HepG2 (cell line): Measurements from ENCODE around the gene ZNF627. TPM values are rescaled to one million over a fixed set of nuclear protein-coding genes. Genes with fewer than 3 reads are reported as not detected.

Experiments
- FOXA3 ChIP-seq: IDR thresholded peaks from 2 replicates; pipeline ENCODE4 v1.6.1; 2016; ENCODE audit warnings: missing genetic modification reagents, missing compliant biosample characterization
- HMG20A ChIP-seq: IDR thresholded peaks from 2 replicates; pipeline ENCODE4 v1.6.1; 2016; ENCODE audit warnings: borderline replicate concordance
- HNF4G ChIP-seq, 2 experiments: sonication (generic) in 1 of 2; formaldehyde crosslinking in 1 of 2; IDR thresholded peaks; 2 replicates each; pipeline versions ENCODE4 v1.4.0 to v1.6.1; 2011 to 2020; ENCODE audit warnings: borderline replicate concordance in 2 of 2, low read depth in 2 of 2, mild to moderate bottlenecking in 2 of 2, low read length in 1 of 2, missing genetic modification reagents in 1 of 2, moderate library complexity in 1 of 2
- HOXA7 ChIP-seq: sonication (generic); formaldehyde crosslinking; IDR thresholded peaks from 2 replicates; pipeline ENCODE4 v1.8.1; 2022; ENCODE audit warnings: mild to moderate bottlenecking, missing genetic modification reagents, moderate library complexity
- MED13 ChIP-seq: sonication (generic); formaldehyde crosslinking; IDR thresholded peaks from 2 replicates; pipeline ENCODE4 v1.5.0; 2020; ENCODE audit warnings: missing genetic modification reagents
- MXI1 ChIP-seq: IDR thresholded peaks from 3 replicates; pipeline ENCODE4 v1.6.1; 2012; ENCODE audit warnings: low read depth, low read length, inconsistent platforms, borderline replicate concordance
- NCOA1 ChIP-seq: sonication (generic); formaldehyde crosslinking; IDR thresholded peaks from 2 replicates; pipeline ENCODE4 v1.9.0; 2021; ENCODE audit warnings: missing genetic modification reagents
- PLRG1 ChIP-seq: fragments of 450-650 bp; conservative IDR thresholded peaks from 2 replicates; pipeline ENCODE4 v1.6.1; 2016
- RARG ChIP-seq: sonication (generic); formaldehyde crosslinking; IDR thresholded peaks from 2 replicates; pipeline ENCODE4 v1.4.0; 2020; ENCODE audit warnings: low read depth, mild to moderate bottlenecking, missing genetic modification reagents
- SOX6 ChIP-seq, 2 experiments: fragments of 450-650 bp in 1 of 2; sonication (generic) in 1 of 2; formaldehyde crosslinking in 1 of 2; IDR thresholded peaks; 2 replicates each; pipeline versions ENCODE4 v1.4.0 to v1.6.1; 2017 to 2020; ENCODE audit warnings: antibody characterized with exemption in 1 of 2, mild to moderate bottlenecking in 1 of 2, missing genetic modification reagents in 1 of 2
- TBX3 ChIP-seq: fragments of 450-650 bp; IDR thresholded peaks from 2 replicates; pipeline ENCODE4 v1.6.1; 2017; ENCODE audit warnings: antibody characterized with exemption, mild to moderate bottlenecking, inconsistent platforms, borderline replicate concordance
- ZNF274 ChIP-seq: sonication (generic); formaldehyde crosslinking; IDR thresholded peaks from 2 replicates; pipeline ENCODE4 v1.5.1; 2020; ENCODE audit warnings: mild to moderate bottlenecking, missing genetic modification reagents
- ZNF34 ChIP-seq: sonication (generic); formaldehyde crosslinking; IDR thresholded peaks from 2 replicates; pipeline ENCODE4 v1.4.0; 2020; ENCODE audit warnings: mild to moderate bottlenecking, missing genetic modification reagents, borderline replicate concordance
- ZNF441 ChIP-seq: sonication (generic); formaldehyde crosslinking; IDR thresholded peaks from 2 replicates; pipeline ENCODE4 v1.7.0; 2021; ENCODE audit warnings: missing genetic modification reagents, borderline replicate concordance
- ZNF510 ChIP-seq: sonication (generic); formaldehyde crosslinking; IDR thresholded peaks from 2 replicates; pipeline ENCODE4 v1.4.0; 2020; ENCODE audit warnings: low read depth, mild to moderate bottlenecking, missing genetic modification reagents
- ZNF543 ChIP-seq: sonication (generic); formaldehyde crosslinking; IDR thresholded peaks from 2 replicates; pipeline ENCODE4 v1.4.0; 2020; ENCODE audit warnings: mild to moderate bottlenecking, missing genetic modification reagents
- ZNF761 ChIP-seq: sonication (generic); formaldehyde crosslinking; conservative IDR thresholded peaks from 2 replicates; pipeline ENCODE4 v1.4.0; 2020; ENCODE audit warnings: mild to moderate bottlenecking, missing genetic modification reagents
- polyA plus RNA-seq, 8 experiments: library from polyadenylated mRNA; depleted of rRNA in 3 of 8; stranded (reverse) in 7 of 8; unstranded in 1 of 8; fragments of >200 nt; fragmentation: Illumina TruSeq in 4 of 8; extraction: Trizol in 4 of 8; gene quantifications; 2 replicates each; pipeline versions ENCODE4 v1.2.1 to v1.2.3, GENCODE V29; 2011 to 2016; ENCODE audit warnings: low read depth in 4 of 8, missing spikeins in 1 of 8, mixed read lengths in 1 of 8; ENCODE audit not compliant: insufficient read depth in 1 of 8
- total RNA-seq, 5 experiments: library from RNA; depleted of rRNA; stranded (reverse); fragments of >200 nt; fragmentation: Illumina TruSeq; extraction: Trizol; gene quantifications; 2 replicates each; pipeline ENCODE4 v1.2.3, GENCODE V29; 2016; ENCODE audit warnings: low read depth in 1 of 5
- TF ChIP-seq, protein P1 (sequence below): sonication (generic); formaldehyde crosslinking; IDR thresholded peaks from 2 replicates; pipeline ENCODE4 v1.4.0; 2020; ENCODE audit warnings: low read depth, mild to moderate bottlenecking, missing genetic modification reagents
- TF ChIP-seq, protein P2 (sequence below): sonication (generic); formaldehyde crosslinking; IDR thresholded peaks from 2 replicates; pipeline ENCODE4 v1.5.0; 2020; ENCODE audit warnings: missing genetic modification reagents
- TF ChIP-seq, protein P3 (sequence below): sonication (generic); formaldehyde crosslinking; IDR thresholded peaks from 2 replicates; pipeline ENCODE4 v1.5.1; 2020; ENCODE audit warnings: mild to moderate bottlenecking, moderate library complexity, missing genetic modification reagents
- TF ChIP-seq, protein P4 (sequence below): sonication (generic); formaldehyde crosslinking; IDR thresholded peaks from 2 replicates; pipeline ENCODE4 v1.9.0; 2022; ENCODE audit warnings: low read depth, missing genetic modification reagents
- TF ChIP-seq, protein P5 (sequence below): sonication (generic); formaldehyde crosslinking; IDR thresholded peaks from 2 replicates; pipeline ENCODE4 v1.4.0; 2020; ENCODE audit warnings: low read depth, mild to moderate bottlenecking, missing genetic modification reagents

Gene ZNF627
- total and polyA plus RNA-seq, 2 of the 13 experiments (the other 11 are each of a cell fraction or from before 2014, with no cell fraction given) = 4.2 to 12.7 TPM

DNA sequence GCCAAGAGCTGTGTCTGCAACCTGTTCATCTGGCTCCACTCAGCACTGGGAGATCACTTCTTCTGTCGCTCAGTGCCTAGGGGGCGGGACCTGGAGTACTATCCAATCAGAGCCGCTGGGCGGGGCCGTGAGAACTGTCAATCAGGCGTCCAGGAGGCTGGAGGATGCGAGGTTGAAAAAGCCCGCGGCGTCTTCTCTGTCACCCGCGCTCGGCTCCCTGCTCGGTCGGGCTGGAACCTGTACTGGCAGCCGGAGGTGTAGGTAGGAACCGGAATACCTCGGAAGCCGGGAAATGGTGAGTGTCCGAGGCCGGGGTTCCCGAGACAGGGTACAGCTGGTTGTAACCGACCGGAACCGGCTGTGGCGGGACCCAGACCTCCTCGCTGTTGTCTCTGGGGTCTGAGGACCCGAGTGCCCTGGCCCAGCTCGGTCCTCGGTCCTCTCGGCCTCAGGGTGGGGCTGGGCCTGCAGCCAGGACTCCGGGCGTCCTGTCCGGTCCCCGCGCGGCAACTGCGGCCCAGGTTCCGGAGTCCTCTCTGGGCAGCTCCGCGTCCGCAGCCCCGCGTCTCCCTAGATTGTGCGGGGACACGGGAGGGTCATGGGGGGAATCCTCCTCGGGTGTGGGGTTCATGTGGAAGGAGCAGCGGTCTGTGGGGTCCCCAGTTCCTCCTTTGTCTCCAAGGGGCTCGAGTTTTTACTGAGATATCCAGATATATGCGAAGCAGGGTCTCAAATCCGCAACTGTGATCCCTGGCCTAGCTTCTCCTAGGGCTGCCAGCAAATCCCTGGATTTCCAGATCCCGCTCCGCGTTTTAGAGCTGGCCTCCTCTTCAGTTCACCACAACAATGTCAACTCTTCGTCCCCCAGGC is 42.6 kb downstream of the ZNF627 start (continued):
- TF ChIP-seq ZNF34 (CRISPR knock-in tag) = no peak
- TF ChIP-seq FOXA3 (CRISPR knock-in tag) = 0 out of 2 replicates have a peak, but pooled peaks have one; percentile 10
- no peak for TF ChIP-seq HMG20A (CRISPR knock-in tag)
- no peak for TF ChIP-seq MED13 (CRISPR knock-in tag)
- TF ChIP-seq HOXA7 (CRISPR knock-in tag) = no peak
- TF ChIP-seq, protein P1, sequence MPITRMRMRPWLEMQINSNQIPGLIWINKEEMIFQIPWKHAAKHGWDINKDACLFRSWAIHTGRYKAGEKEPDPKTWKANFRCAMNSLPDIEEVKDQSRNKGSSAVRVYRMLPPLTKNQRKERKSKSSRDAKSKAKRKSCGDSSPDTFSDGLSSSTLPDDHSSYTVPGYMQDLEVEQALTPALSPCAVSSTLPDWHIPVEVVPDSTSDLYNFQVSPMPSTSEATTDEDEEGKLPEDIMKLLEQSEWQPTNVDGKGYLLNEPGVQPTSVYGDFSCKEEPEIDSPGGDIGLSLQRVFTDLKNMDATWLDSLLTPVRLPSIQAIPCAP = no peak
- TF ChIP-seq, protein P2, sequence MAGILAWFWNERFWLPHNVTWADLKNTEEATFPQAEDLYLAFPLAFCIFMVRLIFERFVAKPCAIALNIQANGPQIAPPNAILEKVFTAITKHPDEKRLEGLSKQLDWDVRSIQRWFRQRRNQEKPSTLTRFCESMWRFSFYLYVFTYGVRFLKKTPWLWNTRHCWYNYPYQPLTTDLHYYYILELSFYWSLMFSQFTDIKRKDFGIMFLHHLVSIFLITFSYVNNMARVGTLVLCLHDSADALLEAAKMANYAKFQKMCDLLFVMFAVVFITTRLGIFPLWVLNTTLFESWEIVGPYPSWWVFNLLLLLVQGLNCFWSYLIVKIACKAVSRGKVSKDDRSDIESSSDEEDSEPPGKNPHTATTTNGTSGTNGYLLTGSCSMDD = no peak
- TF ChIP-seq, protein P3, sequence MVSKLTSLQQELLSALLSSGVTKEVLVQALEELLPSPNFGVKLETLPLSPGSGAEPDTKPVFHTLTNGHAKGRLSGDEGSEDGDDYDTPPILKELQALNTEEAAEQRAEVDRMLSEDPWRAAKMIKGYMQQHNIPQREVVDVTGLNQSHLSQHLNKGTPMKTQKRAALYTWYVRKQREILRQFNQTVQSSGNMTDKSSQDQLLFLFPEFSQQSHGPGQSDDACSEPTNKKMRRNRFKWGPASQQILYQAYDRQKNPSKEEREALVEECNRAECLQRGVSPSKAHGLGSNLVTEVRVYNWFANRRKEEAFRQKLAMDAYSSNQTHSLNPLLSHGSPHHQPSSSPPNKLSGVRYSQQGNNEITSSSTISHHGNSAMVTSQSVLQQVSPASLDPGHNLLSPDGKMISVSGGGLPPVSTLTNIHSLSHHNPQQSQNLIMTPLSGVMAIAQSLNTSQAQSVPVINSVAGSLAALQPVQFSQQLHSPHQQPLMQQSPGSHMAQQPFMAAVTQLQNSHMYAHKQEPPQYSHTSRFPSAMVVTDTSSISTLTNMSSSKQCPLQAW (CRISPR knock-in tag) = no peak; the same call in 1 of the 2 replicates
- TF ChIP-seq NCOA1 (CRISPR knock-in tag) = no peak
- no peak for TF ChIP-seq TBX3
- TF ChIP-seq RARG (CRISPR knock-in tag) = no peak
- TF ChIP-seq SOX6 (IDR thresholded peaks at IDR 0.05) = no peak
- TF ChIP-seq SOX6 (CRISPR knock-in tag; IDR thresholded peaks at IDR 0.05) = no peak
- no peak for TF ChIP-seq ZNF543 (CRISPR knock-in tag)
- TF ChIP-seq ZNF510 (CRISPR knock-in tag) = no peak
- TF ChIP-seq, protein P4, sequence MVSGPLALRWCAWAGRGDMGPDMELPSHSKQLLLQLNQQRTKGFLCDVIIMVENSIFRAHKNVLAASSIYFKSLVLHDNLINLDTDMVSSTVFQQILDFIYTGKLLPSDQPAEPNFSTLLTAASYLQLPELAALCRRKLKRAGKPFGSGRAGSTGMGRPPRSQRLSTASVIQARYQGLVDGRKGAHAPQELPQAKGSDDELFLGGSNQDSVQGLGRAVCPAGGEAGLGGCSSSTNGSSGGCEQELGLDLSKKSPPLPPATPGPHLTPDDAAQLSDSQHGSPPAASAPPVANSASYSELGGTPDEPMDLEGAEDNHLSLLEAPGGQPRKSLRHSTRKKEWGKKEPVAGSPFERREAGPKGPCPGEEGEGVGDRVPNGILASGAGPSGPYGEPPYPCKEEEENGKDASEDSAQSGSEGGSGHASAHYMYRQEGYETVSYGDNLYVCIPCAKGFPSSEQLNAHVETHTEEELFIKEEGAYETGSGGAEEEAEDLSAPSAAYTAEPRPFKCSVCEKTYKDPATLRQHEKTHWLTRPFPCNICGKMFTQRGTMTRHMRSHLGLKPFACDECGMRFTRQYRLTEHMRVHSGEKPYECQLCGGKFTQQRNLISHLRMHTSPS (CRISPR knock-in tag) = no peak
- no peak for TF ChIP-seq HNF4G (IDR thresholded peaks at IDR 0.05; ENCODE audit: borderline replicate concordance, low read depth, low read length)
- TF ChIP-seq HNF4G (CRISPR knock-in tag; IDR thresholded peaks at IDR 0.05; ENCODE audit: borderline replicate concordance, low read depth) = no peak
- no peak for TF ChIP-seq ZNF274 (CRISPR knock-in tag)
- 0 out of 2 replicates have a peak, but pooled peaks have one; percentile 47 for TF ChIP-seq ZNF761 (CRISPR knock-in tag)
- TF ChIP-seq PLRG1 = no peak
- TF ChIP-seq, protein P5, sequence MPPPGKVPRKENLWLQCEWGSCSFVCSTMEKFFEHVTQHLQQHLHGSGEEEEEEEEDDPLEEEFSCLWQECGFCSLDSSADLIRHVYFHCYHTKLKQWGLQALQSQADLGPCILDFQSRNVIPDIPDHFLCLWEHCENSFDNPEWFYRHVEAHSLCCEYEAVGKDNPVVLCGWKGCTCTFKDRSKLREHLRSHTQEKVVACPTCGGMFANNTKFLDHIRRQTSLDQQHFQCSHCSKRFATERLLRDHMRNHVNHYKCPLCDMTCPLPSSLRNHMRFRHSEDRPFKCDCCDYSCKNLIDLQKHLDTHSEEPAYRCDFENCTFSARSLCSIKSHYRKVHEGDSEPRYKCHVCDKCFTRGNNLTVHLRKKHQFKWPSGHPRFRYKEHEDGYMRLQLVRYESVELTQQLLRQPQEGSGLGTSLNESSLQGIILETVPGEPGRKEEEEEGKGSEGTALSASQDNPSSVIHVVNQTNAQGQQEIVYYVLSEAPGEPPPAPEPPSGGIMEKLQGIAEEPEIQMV (CRISPR knock-in tag) = no peak
- peak; percentile 87; the same call in 1 of the 3 replicates for TF ChIP-seq MXI1
- TF ChIP-seq ZNF441 (CRISPR knock-in tag) = peak; percentile 67
